Measurements from ENCODE around the gene ANGEL2.
A peak's percentile ranks its signal among the peaks of the same experiment; 100 is the strongest.
"Not testable (repeated sequence)": the region's sequence is repeated elsewhere in the genome, so short reads cannot be mapped to it uniquely, and the experiment has no call there.

The ANGEL2 gene

GRCh38 chr1:212974711-212975110 lies 41.0 kb downstream of the ANGEL2 start:
- no peak for DNase-seq

GRCh38 chr1:212973899-212974298 lies 41.8 kb downstream of the ANGEL2 start:
- no peak for DNase-seq

DNA sequence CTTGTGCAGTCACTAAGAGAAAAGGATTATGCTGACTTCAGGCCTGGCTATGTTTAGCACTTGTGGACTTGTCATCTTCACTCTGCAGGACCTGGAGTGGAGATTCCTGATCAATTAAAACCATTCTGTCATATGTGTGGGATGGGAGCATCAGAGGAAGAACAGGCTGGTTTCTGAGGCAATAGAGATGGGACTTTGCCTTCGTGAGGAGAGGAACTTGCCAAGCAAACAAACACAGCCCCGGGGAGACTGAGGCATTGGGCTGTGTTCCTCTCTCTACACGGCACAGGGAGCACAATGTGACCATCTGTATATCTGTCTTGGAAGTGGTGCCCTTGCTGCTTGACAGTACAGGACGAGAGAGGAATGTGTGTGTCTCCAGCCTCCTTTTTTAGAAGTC lies 42.2 kb downstream of the ANGEL2 start:
- DNase-seq: no peak

DNA sequence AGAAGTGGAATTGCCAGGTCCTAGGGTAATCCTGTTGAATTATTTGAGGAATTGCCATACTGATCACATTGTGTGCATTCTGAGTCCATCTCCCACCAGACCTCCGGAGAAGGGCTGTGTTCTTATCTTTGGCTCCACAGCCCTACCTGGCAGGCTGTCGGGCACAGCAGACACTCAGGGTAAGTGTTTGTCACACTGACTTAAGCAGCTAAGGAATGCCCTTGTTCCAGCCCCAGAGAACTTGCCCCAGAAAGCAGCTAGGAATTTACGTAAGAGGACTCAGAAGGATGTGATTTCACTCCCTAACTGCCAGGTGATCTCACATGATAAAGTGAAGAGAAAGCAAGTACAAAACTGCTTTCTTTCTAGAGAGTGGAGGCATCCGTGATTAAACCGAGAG lies 44.4 kb downstream of the ANGEL2 start:
- DNase-seq: no peak

GRCh38 chr1:212970085-212970484 lies 45.6 kb downstream of the ANGEL2 start:
- no peak for DNase-seq

GRCh38 chr1:212968368-212968863 lies 47.3 kb downstream of the ANGEL2 start:
- no peak for DNase-seq

- peak; percentile 20 for DNase-seq
These were observed 47.9 kb downstream of the ANGEL2 start for GRCh38 chr1:212967801-212968200.

- no peak for DNase-seq
These were observed 49.1 kb downstream of the ANGEL2 start for GRCh38 chr1:212966616-212967015.

DNA sequence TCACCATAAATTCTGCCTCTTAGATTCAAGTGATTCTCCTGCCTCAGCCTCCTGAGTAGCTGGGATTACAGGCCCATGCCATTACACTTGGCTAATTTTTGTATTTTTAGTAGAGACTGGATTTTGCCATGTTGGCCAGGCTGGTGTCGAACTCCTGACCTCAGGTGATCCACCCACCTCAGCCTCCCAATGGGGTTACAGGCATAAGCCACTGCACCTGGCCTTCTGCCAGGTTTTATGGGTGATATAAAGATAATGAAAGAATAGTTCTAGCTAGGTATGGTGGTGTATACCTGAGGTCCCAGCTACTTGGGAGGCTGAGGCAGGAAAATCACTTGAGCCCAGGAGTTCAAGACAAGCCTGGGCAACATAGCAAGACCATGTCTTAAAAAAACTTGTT lies 50.7 kb downstream of the ANGEL2 start:
- DNase-seq: not testable (repeated sequence)

- no peak for DNase-seq
These were observed 51.6 kb downstream of the ANGEL2 start for GRCh38 chr1:212964102-212964501.

- no peak for DNase-seq
These were observed 53.2 kb downstream of the ANGEL2 start for GRCh38 chr1:212962509-212962908.

DNA sequence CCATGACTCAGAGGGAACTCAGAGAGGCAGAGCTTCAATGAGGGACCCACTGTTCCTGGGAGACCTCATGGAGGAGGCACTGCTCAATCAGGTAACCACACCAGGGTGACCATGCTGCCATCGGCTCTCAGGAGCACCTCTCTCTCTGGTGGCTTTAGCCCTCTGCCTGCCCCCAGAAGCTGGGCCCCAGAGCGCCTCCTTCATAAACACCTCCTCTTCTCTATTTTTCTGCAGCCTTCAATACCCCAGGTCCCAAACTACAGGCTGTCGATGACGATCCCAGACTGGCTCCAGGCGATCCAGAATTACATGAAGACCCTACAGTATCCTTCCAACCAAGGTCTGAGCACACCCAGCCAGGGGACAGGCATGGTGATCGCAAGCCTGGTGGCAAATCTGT lies 54.7 kb downstream of the ANGEL2 start:
- no peak for DNase-seq

DNA sequence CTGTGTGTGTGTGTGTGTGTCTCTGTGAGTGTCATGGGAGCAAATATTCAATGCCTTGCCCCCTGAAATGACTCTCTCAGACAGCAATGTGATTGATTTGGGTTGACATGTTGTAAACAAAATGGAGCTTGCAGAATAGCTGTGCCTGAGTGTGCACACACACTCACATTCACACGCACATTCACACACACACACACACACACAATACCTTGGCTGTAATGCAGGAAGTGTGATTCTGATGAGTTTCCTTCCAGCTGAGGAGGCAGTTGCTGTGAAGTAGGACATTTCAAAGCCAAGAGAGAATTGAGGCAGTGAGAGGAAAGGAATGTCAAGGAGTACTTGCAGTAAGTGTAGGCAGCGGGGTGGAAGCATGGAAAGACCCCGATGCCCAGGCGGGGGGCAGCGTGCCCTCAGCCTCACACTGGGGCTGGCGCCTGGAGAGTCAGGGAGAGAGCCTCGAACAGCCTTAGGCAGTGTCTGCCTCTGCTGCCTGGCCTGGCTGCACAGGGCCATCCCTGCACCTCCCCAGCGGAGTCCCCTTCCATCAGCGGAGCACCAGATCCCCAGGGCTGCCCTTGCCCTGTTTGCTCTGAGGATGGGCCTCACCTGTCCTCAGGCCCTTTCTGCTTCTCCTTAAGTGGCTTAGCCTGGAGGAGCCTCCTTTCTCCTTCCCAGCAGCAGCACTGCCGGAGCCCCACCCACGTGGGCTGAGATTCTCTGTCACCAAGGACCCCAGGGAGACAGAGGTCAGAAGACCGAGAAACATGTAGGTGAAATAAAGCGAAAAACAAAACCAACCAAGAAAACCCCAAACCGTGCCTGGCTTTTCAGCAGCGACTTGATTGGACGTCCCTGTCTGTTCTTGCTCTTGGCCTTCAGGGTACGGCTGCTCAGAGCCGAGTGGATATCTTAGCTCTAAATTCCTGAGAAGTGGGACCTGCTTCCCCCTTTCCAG lies 56.1 kb downstream of the ANGEL2 start:
- no peak for DNase-seq

DNA sequence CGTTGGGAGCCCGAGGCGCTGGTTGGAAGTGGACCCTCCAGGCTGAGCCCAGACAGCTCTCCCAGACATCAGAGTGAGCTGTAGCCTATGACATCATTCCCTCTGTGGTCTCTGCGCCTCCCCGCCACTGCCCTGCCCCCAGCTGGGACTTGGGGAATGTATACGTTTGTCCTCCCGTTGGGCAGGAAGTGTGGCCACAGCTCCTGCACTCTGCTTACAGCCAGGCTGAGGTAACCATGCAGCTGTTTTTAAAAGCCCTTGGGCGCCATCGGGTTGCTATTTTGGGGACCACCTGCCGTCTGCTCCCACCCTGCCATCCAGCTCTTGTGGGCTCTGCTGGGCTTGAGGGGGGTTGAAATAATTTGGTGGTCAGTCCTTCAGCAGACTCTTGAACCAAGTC lies 57.5 kb downstream of the ANGEL2 start:
- DNase-seq: no peak

GRCh38 chr1:212957546-212957945 lies 58.1 kb downstream of the ANGEL2 start:
- no peak for DNase-seq

GRCh38 chr1:212955961-212956620 lies 59.6 kb downstream of the ANGEL2 start:
- no peak for DNase-seq

- DNase-seq: no peak
These were observed 60.6 kb downstream of the ANGEL2 start for GRCh38 chr1:212955098-212955497.

- DNase-seq: no peak
These were observed 61.2 kb downstream of the ANGEL2 start for GRCh38 chr1:212954514-212954913.

DNA sequence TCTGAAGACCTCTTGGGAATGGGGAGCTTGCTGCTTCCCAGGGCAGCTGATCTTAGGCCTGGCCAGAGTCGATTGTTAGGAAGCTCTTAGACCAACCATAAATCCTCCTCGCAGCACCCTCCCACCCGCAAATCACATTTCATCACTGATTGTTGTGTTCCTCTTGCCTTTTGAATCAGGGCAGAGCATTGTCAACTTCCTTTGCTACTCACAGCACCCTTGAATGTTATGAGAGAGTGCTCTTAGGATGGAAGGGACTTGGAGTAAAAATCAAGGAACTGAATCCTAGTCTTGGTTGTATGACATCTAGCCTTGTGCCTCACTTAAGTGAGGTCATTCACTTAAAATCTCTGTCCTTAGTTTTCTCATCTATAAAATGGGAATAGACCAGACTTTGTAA lies 62.3 kb downstream of the ANGEL2 start:
- no peak for DNase-seq

- no peak for DNase-seq
These were observed 63.1 kb downstream of the ANGEL2 start for GRCh38 chr1:212952641-212952976.

DNA sequence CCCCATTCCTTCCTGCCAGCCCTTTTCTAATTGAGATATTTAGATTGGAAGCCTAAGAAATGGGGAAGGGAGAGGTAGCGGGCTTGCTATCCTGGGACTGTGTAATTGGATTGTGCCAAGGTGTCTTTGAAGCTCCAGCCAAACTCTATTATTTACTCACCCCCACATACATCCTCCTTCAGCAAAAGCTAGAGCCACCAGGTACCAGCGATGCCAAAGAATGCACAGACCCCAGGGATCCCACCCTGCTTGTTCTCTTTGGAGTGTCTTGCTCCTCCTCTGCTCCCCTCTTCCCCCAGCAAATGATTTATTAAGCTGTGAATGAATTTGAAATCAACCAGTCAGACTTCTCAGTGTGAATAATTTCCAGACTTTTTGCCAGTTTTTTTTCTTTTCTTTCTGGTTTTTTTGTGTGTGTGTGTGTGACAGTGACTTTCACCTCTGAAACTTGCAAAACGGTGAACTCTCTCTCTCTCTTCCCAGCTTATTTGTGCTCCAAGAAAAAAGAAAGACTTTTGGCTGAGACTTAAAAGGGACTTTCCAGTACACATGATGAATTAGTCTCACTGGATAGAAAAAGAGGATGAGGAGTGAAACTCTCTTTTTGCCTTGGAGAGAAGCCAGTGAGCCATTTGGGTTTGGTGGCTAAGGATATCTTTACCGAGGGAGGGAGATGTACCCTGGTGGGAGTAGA lies 63.6 kb downstream of the ANGEL2 start:
- DNase-seq: no peak

DNA sequence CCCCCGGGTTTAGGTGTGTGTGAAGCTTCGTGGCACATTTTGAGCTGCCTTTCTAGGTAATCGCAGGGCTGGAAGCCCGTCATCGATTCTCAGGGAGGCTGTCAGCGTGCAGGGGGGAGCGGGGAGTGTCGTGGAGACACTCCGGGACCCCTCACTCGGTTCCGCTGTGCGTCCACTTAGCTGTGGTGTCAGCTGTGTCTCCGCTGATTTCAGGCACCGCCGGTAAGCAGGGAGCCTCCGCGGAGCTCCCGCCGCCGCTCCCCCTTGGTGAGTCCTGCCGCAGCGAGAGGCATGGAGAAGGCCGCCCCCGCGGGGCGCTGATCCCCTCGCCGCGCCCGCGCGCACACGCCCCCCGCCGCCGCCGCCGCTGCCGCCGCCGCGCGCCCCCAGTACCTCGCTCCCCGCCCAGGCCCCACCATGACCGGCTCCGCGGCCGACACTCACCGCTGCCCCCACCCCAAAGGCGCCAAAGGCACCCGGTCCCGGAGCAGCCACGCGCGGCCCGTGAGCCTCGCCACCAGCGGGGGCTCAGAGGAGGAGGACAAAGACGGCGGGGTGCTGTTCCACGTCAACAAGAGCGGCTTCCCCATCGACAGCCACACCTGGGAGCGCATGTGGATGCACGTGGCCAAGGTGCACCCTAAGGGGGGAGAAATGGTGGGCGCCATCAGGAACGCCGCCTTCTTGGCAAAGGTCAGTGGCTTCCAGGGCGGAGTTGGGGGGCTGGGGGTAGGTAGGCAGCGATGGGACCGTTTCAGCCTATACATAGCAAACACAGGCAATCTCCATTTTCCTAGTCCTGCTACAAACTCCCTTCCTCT lies 64.3 kb downstream of the ANGEL2 start:
- no peak for DNase-seq

Data from activated CD4-positive, alpha-beta T cell treated with anti-CD3 and anti-CD28 coated beads, Interleukin-2, Interleukin-6, amounts not matched to agents 100 ng/mL and 50 ng/mL, durations not matched to agents 16 hours and 8 hours (primary cell).